NB4 (cell line): ENCODE data around the gene IFT25.

ENCODE experiments used
- MYC ChIP-seq: IDR thresholded peaks from 2 replicates; pipeline ENCODE4 v1.6.1; 2011; ENCODE audit warnings: low read depth, low read length
- POLR2A ChIP-seq: IDR thresholded peaks from 2 replicates; pipeline ENCODE4 v1.6.1; 2011; ENCODE audit warnings: mild to moderate bottlenecking; ENCODE audit not compliant: insufficient read length; ENCODE audit errors: extremely low read depth
- TF ChIP-seq, protein P1 (sequence below): IDR thresholded peaks from one replicate; pipeline ENCODE4 v1.5.1; 2012; ENCODE audit warnings: low read depth, low read length

- TF ChIP-seq, protein P1, sequence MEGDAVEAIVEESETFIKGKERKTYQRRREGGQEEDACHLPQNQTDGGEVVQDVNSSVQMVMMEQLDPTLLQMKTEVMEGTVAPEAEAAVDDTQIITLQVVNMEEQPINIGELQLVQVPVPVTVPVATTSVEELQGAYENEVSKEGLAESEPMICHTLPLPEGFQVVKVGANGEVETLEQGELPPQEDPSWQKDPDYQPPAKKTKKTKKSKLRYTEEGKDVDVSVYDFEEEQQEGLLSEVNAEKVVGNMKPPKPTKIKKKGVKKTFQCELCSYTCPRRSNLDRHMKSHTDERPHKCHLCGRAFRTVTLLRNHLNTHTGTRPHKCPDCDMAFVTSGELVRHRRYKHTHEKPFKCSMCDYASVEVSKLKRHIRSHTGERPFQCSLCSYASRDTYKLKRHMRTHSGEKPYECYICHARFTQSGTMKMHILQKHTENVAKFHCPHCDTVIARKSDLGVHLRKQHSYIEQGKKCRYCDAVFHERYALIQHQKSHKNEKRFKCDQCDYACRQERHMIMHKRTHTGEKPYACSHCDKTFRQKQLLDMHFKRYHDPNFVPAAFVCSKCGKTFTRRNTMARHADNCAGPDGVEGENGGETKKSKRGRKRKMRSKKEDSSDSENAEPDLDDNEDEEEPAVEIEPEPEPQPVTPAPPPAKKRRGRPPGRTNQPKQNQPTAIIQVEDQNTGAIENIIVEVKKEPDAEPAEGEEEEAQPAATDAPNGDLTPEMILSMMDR: no peak
- TF ChIP-seq MYC (no peak), POLR2A (no peak)
Measured at GRCh38 chr1:53945183-53945432, 391 bp downstream of the IFT25 start.
